T-helper 17 cell (primary cell): Measurements from ENCODE around the gene ARHGEF37. TPM values are rescaled to one million over a fixed set of nuclear protein-coding genes. Genes with fewer than 3 reads are reported as not detected.
"Not testable (repeated sequence)": the region's sequence is repeated elsewhere in the genome, so short reads cannot be mapped to it uniquely, and the experiment has no call there.

Experiments
- ATAC-seq: fragments of 150-1000 bp; cut with Tn5 transposase; 2 replicates; pipeline ENCODE4 v1.10.0; 2021; ENCODE audit warnings: mild to moderate bottlenecking, moderate library complexity
- DNase-seq, 3 donors: peaks; one replicate each; pipeline versions ENCODE4 v3.0.0 to v3.0.0-alpha.2; 2020 to 2021
- H3K9me3 ChIP-seq: one replicate; pipeline ENCODE4 v1.7.0; 2013; ENCODE audit warnings: low read length, mild to moderate bottlenecking; ENCODE audit not compliant: control insufficient read depth, poor library complexity, severe bottlenecking
- H3K27ac Mint-ChIP-seq: one replicate; pipeline ENCODE4 v1.8.0; 2022; ENCODE audit warnings: mild to moderate bottlenecking, moderate library complexity, mixed read lengths
- H3K27me3 Mint-ChIP-seq: one replicate; pipeline ENCODE4 v1.8.0; 2022; ENCODE audit warnings: mixed read lengths
- H3K36me3 Mint-ChIP-seq: one replicate; pipeline ENCODE4 v1.8.0; 2022; ENCODE audit warnings: low read depth, mixed read lengths
- H3K4me1 Mint-ChIP-seq: one replicate; pipeline ENCODE4 v1.8.0; 2022; ENCODE audit warnings: mild to moderate bottlenecking, mixed read lengths
- H3K4me3 Mint-ChIP-seq: one replicate; pipeline ENCODE4 v1.8.0; 2022; ENCODE audit warnings: mild to moderate bottlenecking, moderate library complexity, mixed read lengths
- total RNA-seq, 4 donors: library from RNA in 2 of 4; stranded (reverse) in 2 of 4; gene quantifications; one replicate each; pipeline ENCODE4 v1.2.3 and lab custom pipeline; 2022 to 2026

The ARHGEF37 gene
- total RNA-seq, 2 donors from 2014 or later, result 0.25 to 0.76 TPM

- Mint-ChIP-seq H3K36me3 (peaks cover 3% of the 10 kb centered on the region), H3K4me3 (no peak overlapping the region), H3K27ac (no peak overlapping the region), H3K27me3 (peaks cover 26% of the 10 kb centered on the region), H3K4me1 (peaks cover 6% of the 10 kb centered on the region)
- ATAC-seq (no peak), DNase-seq (no peak)
- no peaks in the 10 kb centered on the region for H3K9me3 ChIP-seq
Measured at GRCh38 chr5:149578896-149579295, 2.4 kb upstream of the ARHGEF37 start.

DNA sequence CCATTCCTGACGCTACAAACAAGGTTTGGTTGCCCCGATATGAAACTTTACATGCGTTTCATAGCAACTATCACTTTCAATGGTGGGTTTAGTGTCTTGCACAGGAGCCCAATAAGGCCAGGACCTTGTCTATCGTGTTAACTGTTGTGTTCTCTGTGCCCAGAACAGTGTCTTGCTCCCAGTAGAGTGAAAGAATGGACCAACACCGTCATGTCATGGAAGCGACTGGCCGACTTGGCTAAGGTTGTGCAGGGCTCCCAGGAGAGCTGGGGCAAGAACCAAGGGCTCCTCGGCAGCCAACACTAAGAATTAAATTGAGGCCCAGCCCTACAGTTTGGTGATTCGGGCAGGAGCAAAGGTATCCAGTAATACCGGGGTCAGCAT lies 498 bp upstream of the ARHGEF37 start:
- H3K9me3 ChIP-seq, result no peaks in the 10 kb centered on the region
- peak; percentile 21 for ATAC-seq
- H3K36me3 Mint-ChIP-seq, result no peaks in the 10 kb centered on the region
- DNase-seq, result no peak
- peaks cover 6% of the 10 kb centered on the region for H3K4me1 Mint-ChIP-seq
- peaks cover 26% of the 10 kb centered on the region for H3K27me3 Mint-ChIP-seq
- H3K27ac Mint-ChIP-seq, result no peak overlapping the region
- H3K4me3 Mint-ChIP-seq, result peak overlapping the region; percentile 79

- H3K9me3 ChIP-seq, result no peaks in the 10 kb centered on the region
- Mint-ChIP-seq H3K27ac (no peak overlapping the region), H3K27me3 (peaks cover 26% of the 10 kb centered on the region), H3K36me3 (no peaks in the 10 kb centered on the region), H3K4me1 (peaks cover 6% of the 10 kb centered on the region), H3K4me3 (peak overlapping the region; percentile 79)
- no peak for DNase-seq
- no peak for ATAC-seq
Measured at GRCh38 chr5:149581931-149582768, 852 bp downstream of the ARHGEF37 start.

DNA sequence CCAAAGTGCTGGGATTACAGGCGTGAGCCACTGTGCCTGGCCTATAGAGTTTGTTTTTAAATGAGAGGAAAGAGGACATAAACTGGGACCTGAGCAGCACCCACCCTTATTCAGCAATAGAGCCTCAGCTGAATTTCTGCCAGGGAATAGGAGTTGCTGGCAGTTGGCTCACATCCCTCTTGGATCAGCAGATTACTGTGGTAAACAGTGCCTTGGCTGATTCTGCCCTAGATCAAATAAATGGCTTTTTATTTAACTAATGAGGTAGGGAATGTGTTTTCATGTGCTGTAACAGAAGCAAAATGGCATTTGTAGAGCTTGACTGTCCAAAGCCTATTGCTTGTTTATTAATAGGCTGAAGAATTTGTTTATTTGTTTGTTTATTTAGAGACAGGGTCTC lies 2.1 kb downstream of the ARHGEF37 start:
- ATAC-seq (no peak), DNase-seq (no peak)
- H3K36me3 Mint-ChIP-seq, result no peaks in the 10 kb centered on the region
- no peak overlapping the region for H3K4me3 Mint-ChIP-seq
- H3K4me1 Mint-ChIP-seq, result peaks cover 6% of the 10 kb centered on the region
- no peak overlapping the region for H3K27ac Mint-ChIP-seq
- peaks cover 26% of the 10 kb centered on the region for H3K27me3 Mint-ChIP-seq
- no peaks in the 10 kb centered on the region for H3K9me3 ChIP-seq

GRCh38 chr5:149584121-149584520 lies 2.8 kb downstream of the ARHGEF37 start:
- Mint-ChIP-seq H3K27me3 (peaks cover 21% of the 10 kb centered on the region), H3K36me3 (no peaks in the 10 kb centered on the region), H3K4me1 (peaks cover 6% of the 10 kb centered on the region), H3K27ac (no peak overlapping the region), H3K4me3 (no peak overlapping the region)
- no peaks in the 10 kb centered on the region for H3K9me3 ChIP-seq
- ATAC-seq (no peak), DNase-seq (no peak)

GRCh38 chr5:149585910-149586309 lies 4.6 kb downstream of the ARHGEF37 start:
- H3K36me3 Mint-ChIP-seq, result no peaks in the 10 kb centered on the region
- ATAC-seq, result no peak
- H3K4me3 Mint-ChIP-seq, result no peak overlapping the region
- no peak for DNase-seq
- H3K4me1 Mint-ChIP-seq, result peaks cover 4% of the 10 kb centered on the region
- peaks cover 10% of the 10 kb centered on the region for H3K27me3 Mint-ChIP-seq
- no peaks in the 10 kb centered on the region for H3K9me3 ChIP-seq
- no peak overlapping the region for H3K27ac Mint-ChIP-seq

- no peak for ATAC-seq
- Mint-ChIP-seq H3K27ac (no peak overlapping the region), H3K4me3 (no peak overlapping the region)
Measured at GRCh38 chr5:149586708-149587318, 5.5 kb downstream of the ARHGEF37 start.

GRCh38 chr5:149588936-149589335 lies 7.6 kb downstream of the ARHGEF37 start:
- DNase-seq (no peak), ATAC-seq (no peak)
- no peaks in the 10 kb centered on the region for H3K36me3 Mint-ChIP-seq
- no peak overlapping the region for H3K27ac Mint-ChIP-seq
- no peaks in the 10 kb centered on the region for H3K4me1 Mint-ChIP-seq
- peaks cover 11% of the 10 kb centered on the region for H3K27me3 Mint-ChIP-seq
- H3K4me3 Mint-ChIP-seq, result no peak overlapping the region
- no peaks in the 10 kb centered on the region for H3K9me3 ChIP-seq

More at GRCh38 chr5:149586708-149587318, 5.5 kb downstream of the ARHGEF37 start:
- no peak for DNase-seq
- Mint-ChIP-seq H3K36me3 (no peaks in the 10 kb centered on the region), H3K27me3 (peaks cover 4% of the 10 kb centered on the region), H3K4me1 (no peaks in the 10 kb centered on the region)
- H3K9me3 ChIP-seq, result no peaks in the 10 kb centered on the region

DNA sequence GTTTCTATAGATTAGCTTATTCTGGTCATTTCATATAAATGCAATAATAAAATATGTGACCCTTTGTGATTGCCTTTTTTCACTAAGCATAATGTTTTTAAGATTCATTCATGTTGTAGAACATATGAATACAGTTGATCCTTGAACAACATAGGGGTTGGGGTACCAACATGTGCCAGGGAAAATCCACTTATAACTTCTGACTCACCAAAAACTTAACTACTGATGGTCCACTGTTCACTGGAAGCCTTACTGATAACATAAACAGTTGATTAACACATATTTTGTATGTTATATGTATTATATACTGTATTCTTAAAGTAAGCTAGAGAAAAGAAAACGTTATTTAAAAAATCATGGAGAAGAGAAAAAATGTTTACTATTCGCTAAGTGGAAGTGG lies 12.1 kb downstream of the ARHGEF37 start:
- Mint-ChIP-seq H3K4me1 (peaks cover 4% of the 10 kb centered on the region), H3K27me3 (peaks cover 40% of the 10 kb centered on the region), H3K36me3 (peaks cover 4% of the 10 kb centered on the region), H3K27ac (no peak overlapping the region), H3K4me3 (no peak overlapping the region)
- ATAC-seq (no peak), DNase-seq (no peak)
- no peaks in the 10 kb centered on the region for H3K9me3 ChIP-seq

DNA sequence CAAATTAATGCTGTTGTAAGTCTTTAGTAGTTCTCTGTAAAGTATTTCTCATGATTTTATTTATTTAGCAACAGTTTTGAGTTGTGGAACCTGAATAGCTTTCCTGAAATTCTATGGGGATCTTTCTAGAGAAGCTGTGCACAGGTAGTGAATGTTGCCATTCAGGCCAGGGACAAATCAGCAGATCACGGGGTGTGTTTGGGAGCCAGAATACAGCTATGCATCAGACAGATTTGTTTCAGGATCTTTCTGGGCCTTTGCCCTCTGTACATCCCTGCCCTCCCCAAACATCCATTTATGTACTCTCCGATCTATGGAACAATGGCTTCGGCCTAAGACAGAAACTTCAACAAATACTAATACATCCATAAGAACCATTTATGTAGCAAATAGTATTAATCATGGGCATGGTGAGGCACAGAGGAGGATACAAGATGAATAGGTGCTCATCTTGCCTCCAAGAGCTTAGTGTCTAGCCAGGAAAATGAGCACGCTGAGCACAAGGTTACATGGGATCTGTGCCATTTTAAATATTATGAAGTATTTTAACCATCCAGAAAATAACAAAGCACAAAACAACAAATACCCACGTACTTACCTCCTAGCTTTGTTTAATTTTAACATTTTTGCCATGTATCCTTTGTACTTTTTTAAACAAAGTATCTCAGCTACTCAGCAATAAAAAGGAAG lies 13.1 kb downstream of the ARHGEF37 start:
- DNase-seq (no peak), ATAC-seq (no peak)
- H3K27me3 Mint-ChIP-seq, result peaks cover 40% of the 10 kb centered on the region
- peaks cover 4% of the 10 kb centered on the region for H3K36me3 Mint-ChIP-seq
- no peaks in the 10 kb centered on the region for H3K9me3 ChIP-seq
- H3K4me1 Mint-ChIP-seq, result peaks cover 5% of the 10 kb centered on the region
- no peak overlapping the region for H3K4me3 Mint-ChIP-seq
- H3K27ac Mint-ChIP-seq, result no peak overlapping the region

DNA sequence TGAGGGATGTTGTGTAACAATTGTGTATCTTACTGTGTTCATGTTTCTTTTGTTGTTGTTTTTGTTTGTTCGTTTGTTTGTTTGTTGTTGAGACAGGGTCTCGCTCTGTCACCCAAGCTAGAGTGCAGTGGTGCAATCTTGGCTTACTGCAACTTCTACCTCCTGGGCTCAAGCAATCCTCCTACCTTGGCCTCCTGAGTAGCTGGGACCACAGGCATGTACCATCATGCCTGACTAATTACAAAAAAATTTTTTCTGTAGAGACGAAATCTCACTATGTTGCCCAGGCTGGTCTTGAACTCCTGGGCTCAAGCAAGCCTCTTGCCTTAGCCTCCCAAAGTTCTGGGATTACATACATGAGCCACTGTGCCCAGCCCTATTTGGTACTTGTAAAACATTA lies 13.8 kb downstream of the ARHGEF37 start:
- not testable (repeated sequence) for H3K36me3 Mint-ChIP-seq, DNase-seq, H3K4me1 Mint-ChIP-seq, H3K9me3 ChIP-seq, H3K4me3 Mint-ChIP-seq, H3K27ac Mint-ChIP-seq, ATAC-seq
- peaks cover 40% of the 10 kb centered on the region for H3K27me3 Mint-ChIP-seq

DNA sequence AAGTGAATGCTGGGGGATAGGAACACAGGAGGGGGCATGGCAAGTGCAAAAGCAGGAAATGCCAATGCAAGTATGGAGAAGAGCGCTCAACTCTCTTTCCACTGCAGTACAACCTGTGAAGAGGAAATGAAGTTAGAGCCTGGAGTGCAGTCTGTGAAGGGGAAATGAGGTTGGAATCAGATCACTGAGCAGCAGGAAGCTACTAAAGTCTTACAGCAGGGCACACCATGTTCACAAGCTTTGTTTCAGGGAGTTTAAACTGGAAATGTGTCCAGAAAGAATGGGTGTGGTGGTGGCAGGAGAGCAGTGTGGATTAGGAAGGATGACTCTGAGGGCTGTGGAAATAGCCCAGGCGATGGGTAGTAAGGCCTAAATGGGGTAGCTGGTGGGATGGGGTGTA lies 15.4 kb downstream of the ARHGEF37 start:
- no peak for ATAC-seq
- Mint-ChIP-seq H3K27me3 (peaks cover 40% of the 10 kb centered on the region), H3K4me1 (peaks cover 5% of the 10 kb centered on the region), H3K27ac (no peak overlapping the region), H3K4me3 (no peak overlapping the region), H3K36me3 (peaks cover 4% of the 10 kb centered on the region)
- no peak for DNase-seq
- no peaks in the 10 kb centered on the region for H3K9me3 ChIP-seq

DNA sequence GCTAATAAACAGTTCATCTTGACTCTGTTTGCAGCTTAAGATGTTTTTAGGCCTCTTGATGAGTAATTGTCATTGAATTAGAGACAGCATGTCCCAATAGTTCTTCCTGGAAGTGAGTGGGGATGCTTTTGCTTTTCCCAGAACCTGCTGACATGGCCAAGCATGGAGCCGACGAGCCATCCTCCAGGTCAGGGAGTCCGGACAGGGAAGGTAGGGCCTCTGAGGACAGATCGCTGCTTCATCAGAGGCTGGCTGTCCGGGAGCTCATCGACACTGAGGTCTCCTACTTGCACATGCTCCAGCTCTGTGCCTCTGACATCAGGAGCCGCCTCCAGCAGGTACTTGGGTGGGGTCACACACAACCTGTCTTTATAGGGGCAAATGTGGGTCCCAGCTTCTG lies 16.3 kb downstream of the ARHGEF37 start:
- Mint-ChIP-seq H3K27me3 (peaks cover 36% of the 10 kb centered on the region), H3K4me3 (no peak overlapping the region), H3K4me1 (peaks cover 5% of the 10 kb centered on the region), H3K27ac (no peak overlapping the region), H3K36me3 (peaks cover 4% of the 10 kb centered on the region)
- ATAC-seq (no peak), DNase-seq (no peak)
- H3K9me3 ChIP-seq, result no peaks in the 10 kb centered on the region
